GM18861 (cell line): Measurements from ENCODE around the gene AJUBA.
"Not testable (repeated sequence)": the region's sequence is repeated elsewhere in the genome, so short reads cannot be mapped to it uniquely, and the experiment has no call there.

Source experiments
- ATAC-seq: cut with Tn5 transposase; IDR thresholded peaks from one replicate; pipeline ENCODE4 v1.9.1; 2021; ENCODE audit not compliant: unreplicated experiment

AJUBA gene

GRCh38 chr14:22981090-22981875 lies 1.1 kb downstream of the AJUBA start:
- ATAC-seq = no peak

DNA sequence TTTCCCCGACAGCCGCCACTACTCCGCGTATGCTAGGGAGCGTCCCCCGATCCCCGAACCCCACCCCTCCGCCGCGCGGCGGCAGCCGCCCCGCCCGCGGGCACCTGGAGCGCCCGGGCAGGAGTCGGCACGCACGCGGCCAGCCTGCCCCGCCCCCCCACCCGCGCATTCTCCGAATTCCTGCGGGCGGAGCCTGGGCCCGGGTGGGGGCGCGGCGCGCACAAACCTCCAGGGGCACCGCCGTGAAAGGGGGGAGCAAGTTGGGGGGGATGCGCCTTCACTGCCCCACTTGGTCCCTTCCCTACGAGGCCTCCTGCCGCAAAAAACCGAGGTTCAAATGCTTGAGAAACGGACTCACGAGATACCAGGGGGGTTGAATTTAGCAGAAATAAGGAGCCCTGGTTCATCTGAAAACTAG lies 1.7 kb downstream of the AJUBA start:
- ATAC-seq = no peak

DNA sequence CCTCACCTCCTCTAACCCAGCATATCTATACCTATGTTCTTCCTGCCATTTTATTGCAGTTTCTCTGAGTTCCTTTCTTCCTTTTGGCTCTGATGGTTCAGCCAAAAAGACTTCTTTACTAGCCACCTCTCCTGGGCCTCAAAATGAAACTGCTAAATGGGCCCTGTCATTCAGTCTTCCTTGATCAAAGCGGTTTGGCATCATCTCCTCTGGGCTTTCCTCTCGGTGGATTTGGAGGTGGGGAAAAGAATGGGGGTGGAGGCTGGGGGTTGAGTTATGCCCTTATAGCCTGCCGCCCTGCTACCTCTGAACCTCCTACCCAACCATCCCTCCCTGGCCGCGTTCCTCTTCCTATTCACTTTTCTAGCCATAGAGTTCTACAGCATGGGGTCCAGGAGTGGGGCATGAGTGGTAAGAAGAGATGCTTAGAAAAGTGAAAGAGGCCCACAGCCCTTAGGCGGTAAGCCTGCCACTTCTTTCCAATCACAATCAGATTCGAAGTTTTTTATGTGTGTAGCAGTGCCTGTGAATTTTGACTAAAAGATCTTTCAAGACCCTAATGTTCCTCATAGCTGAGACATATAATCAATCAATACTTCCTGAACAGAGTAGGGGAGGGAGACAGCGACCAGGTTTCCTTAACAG lies 2.5 kb downstream of the AJUBA start:
- no peak for ATAC-seq

GRCh38 chr14:22978981-22979671 lies 3.2 kb downstream of the AJUBA start:
- no peak for ATAC-seq

GRCh38 chr14:22978487-22978837 lies 3.9 kb downstream of the AJUBA start:
- no peak for ATAC-seq

GRCh38 chr14:22977684-22978486 lies 4.5 kb downstream of the AJUBA start:
- ATAC-seq = no peak

GRCh38 chr14:22977434-22977683 lies 5.0 kb downstream of the AJUBA start:
- ATAC-seq = no peak

- ATAC-seq = no peak
Observed at GRCh38 chr14:22976620-22977433, 5.5 kb downstream of the AJUBA start.

DNA sequence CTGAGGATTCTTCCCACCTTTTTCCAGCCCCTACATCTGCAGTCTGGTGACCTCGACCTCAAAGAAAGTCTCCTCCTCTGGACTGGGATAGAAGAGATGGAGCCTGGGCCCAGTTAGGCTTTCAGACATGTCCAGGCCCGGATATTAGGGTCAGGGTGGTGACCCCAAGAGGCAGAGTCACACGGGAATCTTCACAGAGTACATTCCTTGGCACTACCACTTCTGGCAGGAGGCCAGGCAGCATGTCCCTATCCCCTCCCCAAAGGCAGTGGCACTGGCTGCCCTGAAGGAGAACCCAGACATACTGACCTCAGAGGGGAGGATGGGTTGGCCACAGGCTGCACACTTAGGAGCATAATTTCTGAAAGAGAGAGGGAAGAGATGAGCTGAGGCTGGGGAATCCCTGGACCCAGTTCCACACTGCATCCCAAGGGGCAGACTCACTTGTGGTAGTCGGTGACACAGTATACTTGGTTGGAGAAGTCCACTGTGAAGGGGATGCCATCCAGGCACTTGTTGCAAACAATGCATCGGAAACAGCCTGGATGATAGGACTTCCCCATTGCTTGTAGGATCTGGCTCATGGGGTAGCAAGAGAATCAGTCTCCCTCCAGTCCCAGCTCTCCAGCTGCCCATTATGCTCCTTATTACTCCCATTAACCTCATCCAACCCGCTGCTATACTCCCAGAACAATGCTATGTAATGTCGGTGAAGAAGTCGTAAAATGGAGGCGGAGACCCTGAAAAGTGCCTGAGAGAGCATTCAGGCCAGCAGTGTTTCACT lies 7.6 kb downstream of the AJUBA start:
- ATAC-seq = no peak

GRCh38 chr14:22973217-22974032 lies 8.9 kb downstream of the AJUBA start:
- no peak for ATAC-seq

- no peak for ATAC-seq
Observed at GRCh38 chr14:22972313-22972930, 9.9 kb downstream of the AJUBA start.

GRCh38 chr14:22971152-22971551 lies 11.2 kb downstream of the AJUBA start:
- no peak for ATAC-seq

DNA sequence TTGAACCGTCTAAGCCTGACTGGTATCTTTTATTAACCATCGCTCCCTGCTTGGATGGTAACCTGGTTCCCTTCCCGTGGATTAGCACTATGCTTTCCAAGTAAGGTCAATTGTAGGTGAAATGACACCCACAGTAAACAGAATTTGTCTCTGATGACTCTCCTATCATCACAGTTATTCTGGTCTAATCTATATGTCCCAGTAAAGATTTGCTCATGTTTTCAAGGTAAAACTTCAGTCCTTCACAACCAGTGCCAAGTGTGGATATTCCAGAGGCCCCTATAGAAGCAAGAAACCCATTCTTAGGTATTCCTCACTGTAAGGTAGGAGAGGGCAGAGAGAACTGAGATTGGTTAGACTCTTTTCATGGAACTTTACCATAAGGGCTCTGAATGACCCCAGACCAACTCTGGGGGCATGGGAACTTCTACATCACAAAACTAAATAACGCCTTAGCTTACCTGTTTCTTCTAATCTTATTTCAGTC lies 15.5 kb downstream of the AJUBA start:
- ATAC-seq = no peak

- ATAC-seq = not testable (repeated sequence)
Observed at GRCh38 chr14:22965916-22966782, 16.2 kb downstream of the AJUBA start.

GRCh38 chr14:22962061-22962676 lies 20.2 kb downstream of the AJUBA start:
- ATAC-seq = no peak

- ATAC-seq = no peak
Observed at GRCh38 chr14:22955702-22956569, 26.4 kb downstream of the AJUBA start.
